Stimulated activated CD8-positive, alpha-beta memory T cell treated with anti-CD3 and anti-CD28 coated beads, Interleukin-4, amount 100 ng/mL, for 24 hours (primary cell): ENCODE measurements around the gene DRAXIN.

ENCODE experiments used
- DNase-seq: peaks from one replicate; pipeline ENCODE4 v3.0.0-alpha.2; 2020; ENCODE audit warnings: low read depth

Gene DRAXIN

GRCh38 chr1:11764115-11764514 lies 72.6 kb downstream of the DRAXIN start:
- no peak for DNase-seq

DNA sequence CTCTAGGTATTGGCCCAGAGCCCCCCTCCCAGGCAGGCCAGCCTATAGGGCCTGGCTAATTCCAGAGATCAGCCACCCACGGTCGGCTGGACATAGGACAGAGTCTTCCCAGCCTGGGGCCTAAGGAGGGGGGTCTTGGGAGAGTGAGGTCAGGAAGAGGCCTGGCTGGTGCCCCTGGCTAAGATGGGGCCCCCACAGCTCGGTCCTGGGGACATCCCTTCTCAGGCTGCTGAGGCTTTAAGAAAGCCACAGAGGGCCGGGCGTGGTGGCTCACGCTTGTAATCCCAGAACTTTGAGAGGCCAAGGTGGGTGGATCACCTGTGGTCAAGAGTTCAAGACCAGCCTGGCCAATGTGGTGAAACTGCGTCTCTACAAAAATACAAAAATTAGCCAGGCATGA lies 73.0 kb downstream of the DRAXIN start:
- DNase-seq = no peak

GRCh38 chr1:11765661-11766428 lies 74.3 kb downstream of the DRAXIN start:
- DNase-seq = no peak

GRCh38 chr1:11766429-11766776 lies 74.9 kb downstream of the DRAXIN start:
- no peak for DNase-seq

DNA sequence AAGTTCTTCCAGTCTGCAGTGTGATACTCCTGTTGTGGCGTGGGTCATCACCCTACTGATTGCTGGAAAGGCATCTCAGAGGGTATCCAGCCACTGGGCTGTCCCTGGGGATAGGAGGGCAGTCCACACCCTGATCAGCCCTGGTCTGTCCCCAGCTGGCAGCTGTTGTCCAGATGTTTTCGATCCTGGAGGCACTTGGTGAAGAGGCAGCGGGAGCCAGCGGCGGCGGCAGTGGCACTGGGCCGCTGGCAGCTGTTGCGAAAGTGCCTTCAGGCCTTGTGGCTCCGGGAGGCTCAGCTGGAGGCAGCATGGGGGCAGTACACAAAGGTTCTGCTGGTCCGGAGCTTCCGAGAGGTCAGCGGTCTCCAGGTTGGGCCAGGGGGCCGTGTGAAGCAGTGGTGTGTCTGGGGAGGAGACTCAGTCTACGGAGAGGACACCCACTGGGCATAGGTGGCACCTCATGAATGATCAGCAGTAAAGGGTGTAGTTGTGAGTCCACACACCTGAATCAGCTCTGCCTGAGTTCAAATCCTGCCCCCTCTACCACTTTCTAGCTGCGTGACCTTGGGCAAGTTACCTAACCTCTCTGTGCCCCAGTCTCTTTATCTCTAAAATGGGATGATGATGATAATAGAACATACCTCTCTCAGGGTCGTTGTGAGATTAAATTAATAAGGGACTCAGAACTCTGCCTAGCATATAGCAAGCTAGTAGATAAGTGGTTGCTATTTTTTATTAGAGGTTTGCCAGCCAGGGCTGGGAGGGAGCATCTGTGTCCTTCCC lies 76.6 kb downstream of the DRAXIN start:
- no peak for DNase-seq

- no peak for DNase-seq
These were observed 77.3 kb downstream of the DRAXIN start for GRCh38 chr1:11768821-11769220.

- DNase-seq = no peak
These were observed 77.8 kb downstream of the DRAXIN start for GRCh38 chr1:11769274-11769673.

DNA sequence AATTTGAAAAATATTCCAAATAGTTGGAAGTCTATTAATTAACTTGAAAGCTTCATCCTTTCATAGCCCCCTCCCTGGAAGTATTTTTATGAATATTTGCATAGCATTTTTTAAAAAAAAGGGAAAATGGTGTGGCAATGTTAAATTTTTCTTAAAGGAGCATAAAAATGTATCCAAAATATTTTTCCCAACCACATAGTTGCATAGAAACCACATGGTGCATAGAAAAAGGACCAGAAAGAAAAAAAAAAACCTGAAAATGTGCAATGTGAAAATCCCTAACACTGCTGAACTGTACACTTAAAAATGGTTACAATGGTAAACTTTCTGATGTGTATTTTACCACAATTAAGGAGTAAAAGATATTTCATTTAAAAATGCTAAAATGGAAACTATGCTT lies 78.5 kb downstream of the DRAXIN start:
- no peak for DNase-seq

DNA sequence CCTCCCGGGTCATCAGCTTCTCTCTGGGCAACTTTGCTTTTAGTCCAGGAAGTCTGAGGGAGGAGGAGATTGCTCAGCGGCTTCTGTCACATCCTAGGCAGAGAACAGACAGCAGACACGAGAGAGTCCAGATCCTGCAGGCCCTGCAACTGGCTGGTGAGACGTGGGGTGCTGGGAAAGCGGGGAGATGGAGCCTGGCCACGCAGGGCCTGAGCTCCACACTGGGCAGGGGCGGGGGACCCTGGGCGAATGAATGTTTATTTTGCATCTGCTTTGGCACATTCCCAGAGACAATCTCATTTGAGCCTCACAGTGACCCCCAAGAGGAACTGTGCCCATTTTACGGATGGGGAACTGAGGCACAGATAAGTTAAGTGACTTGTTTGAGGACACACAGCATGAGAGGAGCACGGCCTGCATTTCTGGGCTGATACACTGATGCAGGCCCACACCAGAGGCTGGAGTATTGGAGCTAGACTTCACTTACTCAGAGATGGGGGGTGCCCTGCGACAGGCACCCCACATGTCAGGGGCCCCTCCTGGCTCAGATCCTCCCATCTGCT lies 80.1 kb downstream of the DRAXIN start:
- DNase-seq = no peak

DNA sequence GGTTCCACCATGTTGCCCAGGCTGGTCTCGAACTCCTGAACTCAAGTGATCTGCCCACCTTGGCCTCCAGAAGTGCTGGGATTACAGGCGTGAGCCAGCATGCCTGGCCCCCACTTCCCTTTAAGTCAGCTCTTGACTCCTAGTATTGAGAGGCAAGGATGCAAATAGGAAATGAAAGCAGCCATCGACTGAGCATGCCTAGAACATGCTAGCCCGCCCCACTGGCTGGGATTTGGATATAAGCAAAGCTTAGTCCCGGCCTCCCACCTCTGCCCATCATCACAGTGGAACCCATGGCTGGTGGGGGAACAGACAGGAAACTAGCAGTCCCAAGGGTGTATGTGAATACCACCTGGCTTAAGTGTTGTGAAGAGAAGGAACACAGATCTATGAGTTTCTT lies 80.9 kb downstream of the DRAXIN start:
- DNase-seq = no peak

DNA sequence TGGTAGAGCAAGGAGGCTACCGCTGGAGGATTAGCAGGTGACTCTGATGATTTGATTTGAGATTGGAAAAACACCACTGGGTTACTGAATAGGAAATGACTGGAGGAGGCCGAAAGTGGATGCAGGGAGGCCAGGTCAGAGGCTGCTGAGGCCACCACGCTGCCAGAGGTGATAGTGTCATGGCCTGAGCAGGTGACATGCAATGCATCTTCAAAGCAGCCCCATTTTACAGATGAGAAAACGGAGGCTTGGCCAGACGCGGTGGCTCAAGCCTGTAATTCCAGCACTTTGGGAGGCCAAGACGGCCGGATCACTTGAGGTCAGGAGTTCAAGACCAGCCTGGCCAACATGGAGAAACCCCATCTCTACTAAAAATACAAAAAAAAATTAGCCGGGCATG lies 83.2 kb downstream of the DRAXIN start:
- DNase-seq = no peak
